Astrocyte of the spinal cord (primary cell): ENCODE results near the gene FNBP1L.

Experiments
- DNase-seq: peaks from one replicate; pipeline ENCODE4 v3.0.0; 2011; ENCODE audit warnings: low read depth, low spot score
- H3K4me3 ChIP-seq: 2 replicates; pipeline ENCODE4 v1.5.1; 2011; ENCODE audit warnings: low read depth, mild to moderate bottlenecking, low read length, moderate library complexity
- in situ Hi-C: cut with HindIII; loops from 2 replicates; pipeline ENCODE4 v1.10.0; 2017; ENCODE audit warnings: low sequenced_read_pairs
- TF ChIP-seq, protein P1 (sequence below): IDR thresholded peaks from 2 replicates; pipeline ENCODE4 v1.5.1; 2012; ENCODE audit warnings: low read depth, mild to moderate bottlenecking, low read length, inconsistent platforms

Gene FNBP1L

DNA sequence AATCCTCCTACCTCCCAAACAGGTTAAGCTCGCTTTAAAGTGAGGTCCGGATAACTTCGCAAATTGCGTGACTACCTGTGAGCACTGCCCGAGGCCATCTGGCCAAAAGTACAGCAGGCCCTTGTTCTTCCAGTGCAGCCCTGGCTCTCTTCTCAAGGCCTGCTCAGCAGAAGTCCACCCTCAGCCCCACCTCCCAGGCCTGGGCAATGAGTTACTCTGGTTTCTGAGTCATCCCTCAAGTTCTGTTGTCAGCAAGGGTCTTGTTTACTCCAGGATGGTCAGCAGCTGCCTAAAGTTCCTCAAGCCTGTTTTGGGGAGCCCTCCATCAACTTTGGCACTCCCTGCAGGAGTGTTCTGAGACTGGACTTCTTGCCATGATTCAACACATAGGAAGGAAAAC, 132.0 kb downstream of the FNBP1L start:
- in situ Hi-C loops, result no loop called here

DNA sequence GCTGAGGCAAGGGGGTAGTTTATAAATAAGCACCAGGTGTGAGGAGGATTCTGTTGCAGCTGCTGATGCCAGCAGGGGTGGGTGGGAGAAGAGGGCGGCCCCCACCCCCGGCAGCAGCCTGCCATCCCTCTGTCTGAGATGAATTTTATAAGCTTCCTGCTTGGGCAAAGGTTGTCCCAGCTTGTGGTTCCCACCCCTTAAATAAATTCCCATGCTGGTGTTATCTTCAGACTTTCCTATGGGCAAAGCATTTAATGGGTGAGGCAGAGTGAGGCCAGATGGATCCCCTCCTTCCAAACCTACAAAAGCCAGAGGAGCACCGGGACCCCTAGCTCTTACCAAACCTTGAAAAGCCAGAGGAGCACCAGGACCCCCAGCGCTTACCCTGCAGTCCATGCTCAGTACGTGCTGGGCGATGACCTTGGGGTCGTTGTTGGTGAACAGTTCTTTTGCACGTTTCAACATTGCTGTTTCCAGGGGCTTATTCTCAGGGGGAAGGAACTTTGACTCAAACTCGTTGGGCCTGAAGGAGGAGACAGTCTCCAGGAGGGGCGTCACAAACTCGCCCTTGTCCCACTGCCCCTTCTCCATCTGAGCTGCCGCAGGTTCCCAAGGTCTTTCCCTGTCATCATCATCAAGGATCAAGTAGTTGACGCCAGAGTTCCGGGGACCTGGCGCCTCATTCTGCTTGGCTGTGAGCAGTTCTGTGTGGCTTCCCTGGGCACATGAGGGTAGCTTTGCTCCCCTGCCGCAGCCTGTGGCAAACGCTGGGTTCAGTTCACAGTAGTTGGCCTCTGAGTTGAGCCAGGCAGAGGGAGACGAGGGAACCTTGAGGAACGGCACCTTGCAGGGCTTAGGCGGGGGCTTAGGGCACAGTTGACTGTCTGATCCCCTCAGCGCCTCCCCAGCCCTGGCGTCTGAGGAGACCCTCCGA, 134.3 kb downstream of the FNBP1L start:
- in situ Hi-C loops, result no loop called here
- no peak for DNase-seq
- TF ChIP-seq, protein P1, sequence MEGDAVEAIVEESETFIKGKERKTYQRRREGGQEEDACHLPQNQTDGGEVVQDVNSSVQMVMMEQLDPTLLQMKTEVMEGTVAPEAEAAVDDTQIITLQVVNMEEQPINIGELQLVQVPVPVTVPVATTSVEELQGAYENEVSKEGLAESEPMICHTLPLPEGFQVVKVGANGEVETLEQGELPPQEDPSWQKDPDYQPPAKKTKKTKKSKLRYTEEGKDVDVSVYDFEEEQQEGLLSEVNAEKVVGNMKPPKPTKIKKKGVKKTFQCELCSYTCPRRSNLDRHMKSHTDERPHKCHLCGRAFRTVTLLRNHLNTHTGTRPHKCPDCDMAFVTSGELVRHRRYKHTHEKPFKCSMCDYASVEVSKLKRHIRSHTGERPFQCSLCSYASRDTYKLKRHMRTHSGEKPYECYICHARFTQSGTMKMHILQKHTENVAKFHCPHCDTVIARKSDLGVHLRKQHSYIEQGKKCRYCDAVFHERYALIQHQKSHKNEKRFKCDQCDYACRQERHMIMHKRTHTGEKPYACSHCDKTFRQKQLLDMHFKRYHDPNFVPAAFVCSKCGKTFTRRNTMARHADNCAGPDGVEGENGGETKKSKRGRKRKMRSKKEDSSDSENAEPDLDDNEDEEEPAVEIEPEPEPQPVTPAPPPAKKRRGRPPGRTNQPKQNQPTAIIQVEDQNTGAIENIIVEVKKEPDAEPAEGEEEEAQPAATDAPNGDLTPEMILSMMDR, result no peak
- no peak overlapping the region for H3K4me3 ChIP-seq

More for the DNA sequence above, 132.0 kb downstream of the FNBP1L start:
- peak; percentile 91 for DNase-seq
- no peak overlapping the region for H3K4me3 ChIP-seq
- TF ChIP-seq, protein P1, result no peak

DNA sequence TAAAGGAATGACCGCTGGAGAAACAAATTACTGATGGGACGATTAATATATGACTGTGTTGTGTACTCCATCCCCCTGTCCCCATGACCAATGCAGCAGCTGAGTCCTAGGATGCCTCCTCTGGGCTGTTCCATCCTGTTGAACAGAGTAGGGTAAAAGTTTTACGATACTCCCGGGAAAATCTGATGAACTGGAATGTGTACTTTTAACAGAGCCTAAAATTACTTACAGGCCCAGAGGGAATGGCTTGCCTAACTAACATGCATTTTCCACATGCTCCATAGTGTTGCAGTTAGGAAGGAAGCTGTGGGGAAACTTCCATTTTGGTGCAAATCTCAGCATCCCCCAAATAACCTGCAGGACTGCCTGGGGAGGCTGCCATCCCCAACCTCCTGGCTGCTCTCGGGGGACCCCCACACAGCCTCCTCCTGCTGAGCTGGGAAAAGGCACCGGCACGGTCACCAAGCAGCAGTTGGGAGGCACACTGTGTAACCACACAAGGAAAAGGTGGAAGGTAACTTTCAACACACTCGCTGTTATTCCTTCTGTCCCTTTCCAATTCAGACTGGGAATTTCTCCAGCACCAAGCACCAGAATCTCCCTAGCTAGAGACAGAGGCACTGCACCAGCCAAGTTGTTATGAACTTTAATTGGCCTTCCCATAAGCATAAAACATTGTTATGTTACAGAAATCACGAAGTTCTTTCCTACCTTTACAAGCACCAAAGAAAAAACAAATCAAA, 136.5 kb downstream of the FNBP1L start:
- no peak overlapping the region for H3K4me3 ChIP-seq
- TF ChIP-seq, protein P1, result no peak
- in situ Hi-C loops, result no loop called here
- no peak for DNase-seq

DNA sequence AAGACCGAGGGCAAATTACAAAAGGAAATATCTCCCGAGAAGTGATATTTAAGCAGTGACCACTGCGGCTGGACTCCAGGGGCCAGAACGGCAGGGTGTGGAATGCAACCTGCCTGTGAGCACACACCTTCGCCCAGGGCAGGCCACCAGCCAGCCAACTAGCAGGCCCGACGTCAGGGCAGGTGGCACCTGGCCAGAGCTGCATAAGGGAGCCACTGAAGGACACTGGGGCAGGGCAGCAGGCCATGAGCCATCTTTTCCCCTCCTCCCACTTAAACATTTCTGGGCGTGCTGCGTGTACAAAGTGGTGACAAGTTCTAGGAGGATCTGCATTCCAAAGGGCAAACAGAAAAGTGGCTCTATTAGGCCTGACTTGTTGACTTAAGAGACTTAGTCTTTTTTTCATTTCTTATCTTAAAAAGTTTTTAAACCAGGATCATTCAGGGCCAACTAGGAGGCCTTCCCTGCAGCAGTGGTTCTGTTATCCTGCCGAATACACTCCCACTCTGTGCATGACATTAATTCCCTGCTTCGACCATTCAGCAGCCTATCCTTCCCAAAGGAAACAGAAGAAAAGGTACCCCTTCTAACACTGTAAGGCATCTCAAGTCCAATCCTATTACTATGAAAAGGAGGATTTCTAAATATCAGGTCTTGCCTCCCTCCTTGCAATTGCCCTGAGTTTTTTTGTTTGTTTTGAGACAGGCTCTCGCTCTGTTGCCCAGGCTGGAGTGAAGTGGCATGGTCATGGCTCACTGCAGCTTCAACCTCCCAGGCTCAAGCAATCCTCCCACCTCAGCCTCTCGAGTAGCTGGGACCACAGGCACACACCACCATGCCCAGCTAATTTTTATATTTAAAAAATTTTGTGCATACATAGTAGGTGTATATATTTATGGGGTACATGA, 137.4 kb downstream of the FNBP1L start:
- DNase-seq, result peak; percentile 62
- no peak overlapping the region for H3K4me3 ChIP-seq
- TF ChIP-seq, protein P1, result no peak
- in situ Hi-C loops, result no loop called here

DNA sequence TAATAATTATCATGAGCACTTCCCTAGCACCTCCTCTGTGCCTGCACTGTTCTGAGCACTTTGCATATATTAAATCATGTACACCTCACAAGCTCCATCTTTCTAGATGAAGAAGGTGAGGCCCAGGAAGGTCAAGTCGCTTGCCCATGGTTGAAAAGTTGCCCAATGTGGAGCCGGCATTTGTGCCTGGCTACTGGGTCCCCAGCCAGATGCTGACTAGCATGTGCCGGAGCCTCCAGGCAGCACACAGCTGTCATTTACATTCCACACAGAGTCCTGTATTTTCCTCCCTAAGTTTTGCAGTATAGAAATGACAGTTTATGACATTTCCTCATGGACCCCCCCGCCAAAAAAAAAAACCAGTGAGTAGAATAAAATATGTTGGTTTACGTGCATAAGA, 139.4 kb downstream of the FNBP1L start:
- in situ Hi-C loops, result no loop called here
- H3K4me3 ChIP-seq, result no peak overlapping the region
- TF ChIP-seq, protein P1, result no peak
- DNase-seq, result no peak

DNA sequence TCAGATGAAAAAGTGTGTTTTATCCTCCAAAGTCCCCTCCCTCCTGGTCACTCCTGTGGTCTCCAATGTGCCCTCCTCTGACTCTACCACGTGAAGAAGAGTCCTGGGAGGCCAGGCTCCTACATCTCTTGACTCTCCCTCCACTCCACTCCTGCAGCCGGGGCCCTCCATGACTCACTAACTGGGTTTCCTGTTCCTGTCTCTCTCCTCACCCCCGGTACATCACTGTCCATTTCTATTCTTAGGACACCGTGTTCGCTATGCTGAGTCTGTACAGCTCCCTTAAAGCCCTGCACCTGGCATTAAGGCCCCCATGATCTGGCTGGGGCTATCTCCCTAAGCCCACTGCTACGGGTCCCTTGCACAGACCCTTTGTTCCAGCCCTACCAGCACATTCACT, 140.3 kb downstream of the FNBP1L start:
- no peak overlapping the region for H3K4me3 ChIP-seq
- TF ChIP-seq, protein P1, result no peak
- peak; percentile 52 for DNase-seq
- in situ Hi-C loops, result no loop called here
